K562 treated with DMSO at 1 percent for 24 hours (cell line): ENCODE results near the gene TFAM. TPM values are rescaled to one million over a fixed set of nuclear protein-coding genes. Genes with fewer than 3 reads are reported as not detected.

Source experiments
- total RNA-seq: library from RNA; unstranded; fragments of 300-600 nt; gene quantifications from 2 replicates; pipeline ENCODE4 v1.2.3, GENCODE V29; 2022; ENCODE audit warnings: low read depth; ENCODE audit not compliant: insufficient read depth

Gene TFAM
- total RNA-seq = 55.1 and 68.1 TPM in 2 replicates

GRCh38 chr10:58384999-58385783 lies at the start of gene TFAM:
Gene TFAM, plus strand, starts transcription at chr10:58385410. Its CDS starts 138 bp downstream, at chr10:58385548.

Other genes starting within 250 kb of the TFAM start
- 1.8 and 2.1 TPM in 2 replicates for gene IPMK, start 117.5 kb upstream of the TFAM start, total RNA-seq
- gene CISD1, start 116.2 kb upstream of the TFAM start, total RNA-seq = 20.8 and 25.3 TPM in 2 replicates
- 8.3 and 11.2 TPM in 2 replicates for gene UBE2D1, start 50.4 kb upstream of the TFAM start, total RNA-seq
- gene BICC1, start 127.5 kb downstream of the TFAM start, total RNA-seq = not detected in 2 replicates